Activated CD4-positive, CD25-positive, alpha-beta regulatory T cell treated with anti-CD3 and anti-CD28 coated beads, Interleukin-2, amount 50 U/mL, for 24 hours (primary cell): Measurements from ENCODE around the gene OTUB2.

Source experiments
- ATAC-seq, 2 donors: fragments of 150-1000 bp; cut with Tn5 transposase; one replicate each; pipeline ENCODE4 v1.10.0; 2021; ENCODE audit warnings: mild to moderate bottlenecking in 1 of 2, moderate library complexity in 1 of 2

Gene OTUB2

DNA sequence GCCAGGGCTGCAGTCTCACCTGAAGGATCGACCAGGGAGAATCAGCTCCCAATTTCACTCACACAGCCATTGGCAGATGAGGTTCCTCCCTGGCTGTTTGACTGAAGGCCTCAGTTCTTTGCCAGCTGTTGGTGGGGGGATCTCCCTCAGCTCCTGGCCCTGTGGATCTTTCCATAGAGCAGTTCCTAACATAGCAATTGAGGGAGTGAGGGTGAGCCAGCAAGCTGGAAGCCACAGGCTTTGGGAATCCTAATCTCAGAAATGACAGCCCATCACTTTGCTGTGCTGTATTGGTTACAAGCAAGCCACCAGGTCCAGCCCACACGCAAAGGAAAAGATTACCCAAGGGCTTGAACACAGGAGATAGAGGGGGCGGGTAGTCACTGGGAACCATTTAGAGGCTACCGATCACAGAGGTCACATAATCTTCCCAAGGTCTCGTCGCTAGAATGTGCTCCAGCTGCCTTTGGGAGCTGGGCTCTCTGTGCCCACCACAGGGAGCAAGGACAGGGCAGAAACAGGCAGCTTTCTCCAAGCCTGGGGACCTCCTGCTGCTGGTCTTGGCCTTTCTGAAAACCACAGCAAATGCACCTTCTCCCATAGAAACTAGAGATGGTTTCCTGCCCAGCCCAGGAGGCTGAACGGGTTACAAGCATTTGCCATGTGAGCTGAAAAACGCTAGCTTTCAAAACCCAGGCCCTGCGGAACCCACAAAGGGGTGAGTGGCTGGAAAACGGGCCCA is 4.6 kb upstream of the OTUB2 start:
- no peak for ATAC-seq

GRCh38 chr14:94022532-94023411 is 3.4 kb upstream of the OTUB2 start:
- no peak for ATAC-seq

- no peak for ATAC-seq
Observed at GRCh38 chr14:94024549-94024948, 1.6 kb upstream of the OTUB2 start.

DNA sequence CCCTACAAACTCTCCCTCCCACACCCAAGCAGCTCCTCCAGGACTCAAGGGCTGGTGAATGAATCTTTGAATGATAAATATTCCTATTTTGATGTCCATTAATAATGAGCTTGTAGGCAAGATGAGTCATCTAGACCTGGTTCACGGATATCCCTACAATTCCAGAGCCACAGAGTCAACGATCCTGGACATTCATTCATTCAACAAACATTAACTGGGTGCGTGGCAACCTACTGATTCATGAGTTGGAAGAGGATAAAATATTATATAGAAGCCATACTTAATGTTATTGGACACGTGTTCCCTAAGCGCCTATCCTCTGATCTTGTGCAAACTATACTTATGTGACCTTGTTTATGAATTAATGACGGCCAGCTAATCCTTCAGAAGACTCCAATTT is 420 bp upstream of the OTUB2 start:
- no peak for ATAC-seq

- no peak for ATAC-seq
Observed at GRCh38 chr14:94026889-94027469, 839 bp downstream of the OTUB2 start.

- ATAC-seq, result no peak
Observed at GRCh38 chr14:94027566-94028449, 1.7 kb downstream of the OTUB2 start.

- ATAC-seq, result peak; percentile 18 to 21
Observed at GRCh38 chr14:94028450-94028826, 2.3 kb downstream of the OTUB2 start.

GRCh38 chr14:94029265-94029664 is 3.1 kb downstream of the OTUB2 start:
- ATAC-seq, result no peak

DNA sequence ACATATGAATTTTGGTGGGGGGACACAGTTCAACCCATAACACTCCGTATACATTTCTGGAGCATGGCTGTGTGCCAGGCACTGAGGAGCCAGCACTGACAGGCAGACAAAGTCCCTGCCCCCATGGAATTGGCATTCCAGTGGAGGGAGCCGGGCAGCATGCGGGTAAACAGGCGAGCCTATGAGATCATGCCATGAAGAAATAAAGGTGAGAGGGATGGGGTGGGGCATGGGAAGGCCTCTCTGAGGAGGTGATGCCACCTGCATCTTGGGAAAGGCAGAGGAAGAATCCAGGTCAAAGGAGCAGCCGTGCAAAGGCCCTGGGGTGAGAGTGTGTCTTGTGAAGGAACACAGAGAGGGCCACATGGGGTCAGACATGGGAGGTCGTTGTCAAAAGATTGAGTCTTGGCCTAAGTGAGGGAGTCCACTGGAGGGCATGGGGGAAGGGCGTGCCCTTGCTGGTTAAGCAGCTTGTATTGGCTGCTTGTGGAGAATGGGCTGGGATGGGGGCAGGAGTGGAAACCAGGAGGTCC is 3.6 kb downstream of the OTUB2 start:
- no peak for ATAC-seq

GRCh38 chr14:94030571-94030970 is 4.4 kb downstream of the OTUB2 start:
- ATAC-seq, result no peak

DNA sequence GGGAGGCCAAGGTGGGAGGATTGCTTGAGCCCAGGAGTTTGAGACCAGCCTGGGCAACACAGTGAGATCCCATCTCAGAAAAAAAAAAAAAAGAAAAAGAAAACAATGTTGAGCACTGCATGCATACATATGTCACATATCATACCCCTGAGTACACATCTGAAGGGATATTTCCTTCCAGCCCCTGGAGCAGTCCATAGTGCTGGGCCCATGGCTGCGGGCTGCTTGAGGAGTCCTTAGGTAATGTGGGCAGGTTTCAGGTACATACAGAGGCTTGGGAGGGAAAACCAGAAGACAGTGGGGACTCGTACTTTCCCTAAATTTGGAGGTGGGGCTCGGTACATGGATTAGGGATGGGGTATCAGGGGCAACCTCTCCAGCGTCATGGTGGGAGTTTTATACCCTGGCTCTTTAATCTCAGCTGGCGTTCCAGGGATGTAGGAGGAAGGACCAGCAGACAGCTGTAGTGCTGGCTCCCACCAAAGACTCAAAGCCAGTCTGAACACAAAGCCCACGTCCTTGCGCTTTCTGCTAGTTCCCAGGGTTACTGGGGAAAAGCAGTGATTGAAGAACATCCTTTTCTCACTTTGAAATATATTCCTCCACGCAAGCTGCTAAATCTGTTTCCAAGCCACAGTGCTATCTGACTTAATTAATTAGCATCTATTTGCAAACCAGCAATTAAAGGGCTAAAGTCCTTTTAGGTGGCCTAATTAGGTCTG is 5.2 kb downstream of the OTUB2 start:
- ATAC-seq, result no peak

DNA sequence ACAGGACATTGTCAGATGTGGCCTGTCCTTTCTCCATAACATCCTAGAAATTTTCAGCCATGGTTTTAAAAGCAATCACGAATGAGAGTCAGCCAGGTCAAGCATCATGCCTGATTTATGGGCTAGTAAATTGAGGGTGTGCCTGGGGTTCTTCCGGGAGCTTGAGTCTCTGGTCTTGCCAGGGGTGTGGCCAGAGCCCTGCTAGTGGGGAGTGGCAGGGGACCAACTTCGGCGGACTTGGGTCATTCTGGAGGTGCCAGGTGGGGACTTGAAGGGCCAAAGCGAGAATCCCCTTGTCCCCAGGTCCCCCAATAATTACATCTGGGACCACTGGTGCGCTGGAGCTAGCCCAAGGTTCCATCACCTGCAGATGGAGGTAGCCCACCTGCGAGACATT is 5.7 kb downstream of the OTUB2 start:
- ATAC-seq, result no peak

GRCh38 chr14:94034886-94035285 is 8.7 kb downstream of the OTUB2 start:
- no peak for ATAC-seq

DNA sequence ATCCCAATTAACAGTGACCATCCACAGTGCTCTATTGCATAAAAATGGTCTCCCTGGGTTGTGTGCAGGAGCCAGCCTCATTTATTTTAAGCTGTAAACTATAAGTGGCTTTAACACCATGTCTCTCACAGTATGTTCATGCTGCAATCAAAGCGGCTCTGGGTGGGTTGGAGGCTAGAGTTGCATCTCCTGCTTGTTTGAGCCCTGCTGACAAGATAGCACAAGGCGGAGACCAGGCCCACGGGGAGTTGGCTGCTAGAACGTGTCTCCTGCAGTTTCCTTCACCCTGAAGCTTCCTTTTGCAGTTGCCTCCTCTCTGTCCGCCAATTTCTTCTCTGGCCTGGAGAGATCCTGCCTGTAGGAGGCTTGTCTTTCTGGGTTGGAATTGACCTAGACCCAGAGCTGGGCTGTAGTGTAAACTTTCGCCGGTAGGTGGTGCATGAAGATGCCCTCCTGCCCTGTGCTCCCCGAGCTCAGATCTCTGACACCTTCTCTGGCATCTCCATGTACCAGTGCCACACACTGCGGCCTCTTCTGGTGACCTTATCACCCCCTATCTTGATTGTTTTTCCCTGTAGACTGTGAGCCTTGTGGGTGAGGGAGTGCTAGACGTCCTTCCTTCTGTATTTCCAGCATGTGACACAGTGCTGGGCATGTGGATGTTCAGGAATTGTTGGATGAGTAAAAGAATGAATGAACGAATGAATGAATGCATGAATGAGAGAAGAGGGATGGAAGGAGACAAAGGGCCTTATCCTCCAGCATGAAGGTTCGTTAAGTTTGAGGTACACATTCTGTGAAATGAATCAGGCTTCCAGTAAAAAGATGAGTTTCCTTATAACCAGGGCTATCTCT is 10.4 kb downstream of the OTUB2 start:
- ATAC-seq, result peak; percentile 92

DNA sequence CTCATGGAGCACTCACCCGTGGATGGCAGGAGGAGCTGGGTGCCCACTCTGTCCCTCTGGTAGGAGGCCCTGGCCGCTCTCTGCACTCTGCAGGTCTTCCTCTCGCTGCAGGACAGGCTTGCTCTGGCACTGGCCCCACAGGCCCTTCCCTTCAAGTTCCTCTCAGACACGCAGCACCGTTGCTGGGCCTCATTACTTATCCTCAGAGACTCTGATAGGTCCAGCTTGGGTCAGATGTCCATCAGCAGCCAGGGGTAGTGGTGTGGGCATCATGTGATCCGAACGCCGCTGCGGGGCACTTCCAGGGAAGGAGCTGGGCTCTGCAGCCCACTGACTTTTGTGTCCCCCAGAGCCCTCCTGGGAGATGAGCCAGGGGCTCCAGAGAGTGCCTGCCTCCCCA is 11.8 kb downstream of the OTUB2 start:
- ATAC-seq, result no peak

- no peak for ATAC-seq
Observed at GRCh38 chr14:94038510-94038909, 12.4 kb downstream of the OTUB2 start.

- no peak for ATAC-seq
Observed at GRCh38 chr14:94038921-94039629, 12.9 kb downstream of the OTUB2 start.

DNA sequence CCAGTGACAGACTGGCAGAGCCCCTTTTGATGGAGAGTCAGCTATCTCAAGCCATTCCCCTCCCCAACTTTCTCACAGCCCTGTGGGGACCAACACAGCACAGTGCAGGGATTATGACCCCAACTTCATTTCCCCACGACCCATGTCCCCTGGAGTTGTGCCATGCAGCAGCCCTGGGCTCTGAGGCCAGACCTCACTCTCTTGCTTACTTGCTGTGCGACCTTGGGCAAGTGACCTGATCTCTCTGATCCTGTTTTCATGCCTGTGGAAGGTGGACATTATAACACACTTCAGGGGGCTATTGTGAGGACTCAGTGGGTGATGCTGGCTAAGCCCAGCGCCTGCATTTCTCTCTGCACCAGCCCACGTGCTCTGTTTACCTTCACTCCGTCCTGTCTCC is 14.1 kb downstream of the OTUB2 start:
- ATAC-seq, result no peak

GRCh38 chr14:94040796-94041195 is 14.7 kb downstream of the OTUB2 start:
- no peak for ATAC-seq
